H1 (cell line): Measurements from ENCODE around the gene NTN4. TPM values are rescaled to one million over a fixed set of nuclear protein-coding genes. Genes with fewer than 3 reads are reported as not detected.
"Not testable (repeated sequence)": the region's sequence is repeated elsewhere in the genome, so short reads cannot be mapped to it uniquely, and the experiment has no call there.

Source experiments
- CTCF ChIA-PET: fragments of 300-600 bp; sonication (Branson Sonifier 250); formaldehyde crosslinking; loops from one replicate; lab custom pipeline; 2021; ENCODE audit not compliant: partially characterized antibody; lab: Charles Lee
- POLR2A ChIA-PET: fragments of 300-600 bp; sonication (Branson Sonifier 250); formaldehyde crosslinking; loops from one replicate; lab custom pipeline; 2021; ENCODE audit warnings: inconsistent platforms; ENCODE audit not compliant: partially characterized antibody; lab: Charles Lee
- DNase-seq, 2 experiments: peaks; one replicate each; pipeline versions ENCODE4 v3.0.0 to v3.0.0-alpha.2; 2010 to 2022; ENCODE audit warnings: low spot score in 2 of 2, low read depth in 1 of 2, mixed read lengths in 1 of 2
- FAIRE-seq: peaks from 2 replicates; lab custom pipeline; 2011; peaks lifted over from hg19 to GRCh38; lab: Jason Lieb, UNC
- H2AFZ ChIP-seq: 2 replicates; pipeline ENCODE4 v1.8.1; 2012; ENCODE audit warnings: low read length, inconsistent platforms
- H2AK5ac ChIP-seq: 2 replicates; pipeline ENCODE4 v1.6.1; 2013; ENCODE audit warnings: low read depth, low read length
- H2BK120ac ChIP-seq: replicated peaks from 2 replicates; pipeline ENCODE3; 2013; ENCODE audit warnings: low read depth, low read length, inconsistent platforms
- H2BK12ac ChIP-seq: 2 replicates; pipeline ENCODE4 v1.6.1; 2013; ENCODE audit warnings: low read depth, low read length
- H2BK15ac ChIP-seq: 2 replicates; pipeline ENCODE4 v1.6.1; 2013; ENCODE audit warnings: low read length
- H2BK20ac ChIP-seq: 2 replicates; pipeline ENCODE4 v1.6.1; 2013; ENCODE audit warnings: low read length
- H2BK5ac ChIP-seq: 2 replicates; pipeline ENCODE4 v1.6.1; 2013; ENCODE audit warnings: low read depth, low read length
- H3K14ac ChIP-seq: 2 replicates; pipeline ENCODE4 v1.6.1; 2013; ENCODE audit warnings: inconsistent platforms; ENCODE audit not compliant: insufficient read length
- H3K18ac ChIP-seq: 2 replicates; pipeline ENCODE4 v1.6.1; 2013; ENCODE audit warnings: low read length; ENCODE audit errors: extremely low read depth
- H3K23ac ChIP-seq: 2 replicates; pipeline ENCODE4 v1.6.1; 2013; ENCODE audit warnings: inconsistent platforms; ENCODE audit not compliant: insufficient read length
- H3K23me2 ChIP-seq: 2 replicates; pipeline ENCODE4 v1.6.1; 2013; ENCODE audit warnings: low read depth, low read length
- H3K27ac ChIP-seq: 2 replicates; pipeline ENCODE4 v1.6.1; 2011; ENCODE audit warnings: low read depth, low read length, inconsistent platforms
- H3K27me3 ChIP-seq, 4 experiments: replicated peaks in 1 of 4; 1 replicate in 1 of 4; 2 replicates in 3 of 4; pipeline versions ENCODE4 v1.6.1 to v1.8.1; 2011 to 2013; ENCODE audit warnings: low read length in 3 of 4, mild to moderate bottlenecking in 3 of 4, inconsistent platforms in 2 of 4, mixed read lengths in 2 of 4, moderate library complexity in 1 of 4; ENCODE audit not compliant: control insufficient read depth in 3 of 4, insufficient read depth in 3 of 4; ENCODE audit errors: extremely low read depth in 1 of 4
- H3K36me3 ChIP-seq, 4 experiments: 2 replicates each; pipeline versions ENCODE4 v1.6.1 to v1.8.1; 2011 to 2013; ENCODE audit warnings: mild to moderate bottlenecking in 4 of 4, low read length in 3 of 4, moderate library complexity in 2 of 4, control low read depth in 1 of 4, inconsistent platforms in 1 of 4; ENCODE audit not compliant: insufficient read depth in 4 of 4, control insufficient read depth in 2 of 4
- H3K4ac ChIP-seq: replicated peaks from 2 replicates; pipeline ENCODE3; 2013; ENCODE audit warnings: low read length, low read depth, mixed read lengths, inconsistent platforms; ENCODE audit not compliant: insufficient read length
- H3K4me1 ChIP-seq, 4 experiments: replicated peaks in 1 of 4; 1 replicate in 1 of 4; 2 replicates in 3 of 4; pipeline versions ENCODE4 v1.6.1 to v1.8.1; 2011 to 2013; ENCODE audit warnings: low read length in 3 of 4, inconsistent platforms in 2 of 4, mixed read lengths in 1 of 4; ENCODE audit not compliant: insufficient read depth in 4 of 4, control insufficient read depth in 3 of 4
- H3K4me2 ChIP-seq, 2 experiments: 2 replicates each; pipeline versions ENCODE4 v1.6.1 to v1.8.1; 2011 to 2013; ENCODE audit warnings: low read depth in 2 of 2, low read length in 2 of 2, control low read depth in 1 of 2, inconsistent platforms in 1 of 2, mild to moderate bottlenecking in 1 of 2; ENCODE audit not compliant: insufficient read depth in 1 of 2
- H3K4me3 ChIP-seq, 4 experiments: fragments of 200-600, 300-600 bp in 1 of 4; sonication (generic), shearing (Covaris generic), sonication (Bioruptor Twin) in 1 of 4; 2 replicates each; pipeline versions ENCODE4 v1.5.1 to v1.8.1; 2011 to 2016; ENCODE audit warnings: low read length in 4 of 4, low read depth in 3 of 4, control low read depth in 2 of 4, inconsistent platforms in 2 of 4, mild to moderate bottlenecking in 2 of 4, mixed read lengths in 1 of 4, moderate library complexity in 1 of 4; ENCODE audit not compliant: insufficient read depth in 2 of 4; ENCODE audit errors: extremely low read depth in 1 of 4
- H3K56ac ChIP-seq: replicated peaks from 2 replicates; pipeline ENCODE3; 2013; ENCODE audit warnings: low read depth, mild to moderate bottlenecking, mixed read lengths, low read length, inconsistent platforms; ENCODE audit not compliant: insufficient read length
- H3K79me1 ChIP-seq: 2 replicates; pipeline ENCODE4 v1.6.1; 2013; ENCODE audit warnings: low read depth, low read length, control low read depth
- H3K79me2 ChIP-seq, 2 experiments: 2 replicates each; pipeline versions ENCODE4 v1.6.1 to v1.8.1; 2012 to 2013; ENCODE audit warnings: low read length in 2 of 2, mild to moderate bottlenecking in 2 of 2, inconsistent platforms in 1 of 2; ENCODE audit not compliant: insufficient read depth in 2 of 2, control insufficient read depth in 1 of 2
- H3K9ac ChIP-seq, 4 experiments: replicated peaks in 1 of 4; 1 replicate in 1 of 4; 2 replicates in 3 of 4; pipeline versions ENCODE4 v1.6.1 to v1.8.1; 2011 to 2013; ENCODE audit warnings: low read depth in 3 of 4, low read length in 3 of 4, control low read depth in 2 of 4, mild to moderate bottlenecking in 2 of 4, moderate library complexity in 2 of 4, inconsistent platforms in 1 of 4; ENCODE audit errors: extremely low read depth in 1 of 4
- H3K9me3 ChIP-seq, 2 experiments: 2 replicates each; pipeline versions ENCODE4 v1.6.1 to v1.8.1; 2012 to 2013; ENCODE audit warnings: mild to moderate bottlenecking in 2 of 2, moderate library complexity in 2 of 2, control low read depth in 1 of 2, inconsistent platforms in 1 of 2, low read depth in 1 of 2, low read length in 1 of 2, mixed read lengths in 1 of 2; ENCODE audit not compliant: insufficient read depth in 2 of 2
- H4K20me1 ChIP-seq, 2 experiments: replicated peaks in 1 of 2; 2 replicates each; pipeline versions ENCODE3 to v1.8.1; 2011 to 2013; ENCODE audit warnings: inconsistent platforms in 2 of 2, low read length in 2 of 2, mild to moderate bottlenecking in 1 of 2; ENCODE audit not compliant: insufficient read depth in 2 of 2, control insufficient read depth in 1 of 2
- H4K5ac ChIP-seq: 2 replicates; pipeline ENCODE4 v1.6.1; 2013; ENCODE audit warnings: low read length, low read depth, mixed read lengths, inconsistent platforms; ENCODE audit not compliant: insufficient read length
- H4K8ac ChIP-seq: 2 replicates; pipeline ENCODE4 v1.8.0; 2013; ENCODE audit warnings: mild to moderate bottlenecking, moderate library complexity, low read length, inconsistent platforms; ENCODE audit not compliant: insufficient read depth; ENCODE audit errors: extremely low read depth
- H4K91ac ChIP-seq: replicated peaks from 2 replicates; pipeline ENCODE3; 2013; ENCODE audit warnings: low read length, mixed read lengths, inconsistent platforms; ENCODE audit not compliant: insufficient read length
- WGBS, 2 experiments: shearing (Covaris generic) in 1 of 2; methylation state at CpG; one replicate each; pipeline versions ENCODE4 v1.1.6 to v1.1.7; 2013 to 2015; ENCODE audit warnings: low lambda C conversion rate in 2 of 2, mixed read lengths in 2 of 2, inconsistent platforms in 1 of 2, low coverage in 1 of 2, missing lambda C conversion rate in 1 of 2; ENCODE audit not compliant: insufficient replicate concordance in 2 of 2, insufficient coverage in 1 of 2, insufficient read length in 1 of 2; ENCODE audit errors: extremely low coverage in 1 of 2, missing lambda C conversion rate in 1 of 2; 5-methylcytosine and 5-hydroxymethylcytosine counted together
- polyA plus RNA-seq, 7 experiments: library from polyadenylated mRNA; depleted of rRNA in 3 of 7; stranded (reverse) in 5 of 7; unstranded in 2 of 7; fragments of >200 nt in 5 of 7; fragments of 200-250 nt in 2 of 7; gene quantifications; 1 replicate in 5 of 7; 2 replicates in 1 of 7; 4 replicates in 1 of 7; pipeline versions ENCODE4 v1.2.1 to v1.2.3, GENCODE V29; 2011 to 2013; ENCODE audit warnings: missing spikeins in 2 of 7, mixed read lengths in 2 of 7
- total RNA-seq: library from RNA; stranded (reverse); fragmentation: NEBNext Ultra II Directional; extraction: Animal tissue kit (Norgen Biotek cat#: 25700); gene quantifications from 2 replicates; pipeline ENCODE4 v1.2.1, GENCODE V29; 2021

Gene NTN4
- total and polyA plus RNA-seq, 2 of the 8 experiments (the other 6 are each of a cell fraction or from before 2014, with no cell fraction given), result 0.74 to 1.3 TPM

- H3K14ac ChIP-seq, H2BK15ac ChIP-seq, H3K9me3 ChIP-seq, H3K18ac ChIP-seq, H4K5ac ChIP-seq, H3K4ac ChIP-seq, H2AK5ac ChIP-seq, DNase-seq, H3K4me2 ChIP-seq, H4K8ac ChIP-seq, H2BK5ac ChIP-seq, H3K23me2 ChIP-seq, H2BK20ac ChIP-seq, H3K23ac ChIP-seq, H4K20me1 ChIP-seq, H2AFZ ChIP-seq, H3K36me3 ChIP-seq, FAIRE-seq, H2BK12ac ChIP-seq, H3K4me3 ChIP-seq, H3K79me2 ChIP-seq, H3K4me1 ChIP-seq, H4K91ac ChIP-seq, H3K27ac ChIP-seq, H3K9ac ChIP-seq, H2BK120ac ChIP-seq, H3K79me1 ChIP-seq, POLR2A ChIA-PET, H3K56ac ChIP-seq, H3K27me3 ChIP-seq: not testable (repeated sequence)
- WGBS, 2 experiments, result 96% methylated on average over 4 of the region's 4 CpGs; no CpG with 5 or more reads in 1 of the 2 experiments
- CTCF ChIA-PET, result interaction anchor here (0.6 to 7.6 kb wide), 6 partner anchors 22 to 231 kb away, joined by 3 to 65 read pairs (median 4); no protein-coding TSS in a partner anchor
Measured at GRCh38 chr12:95812155-95812554, 21.6 kb upstream of the NTN4 start.
